NCI-H1436 (cell line): ENCODE data around the gene IZUMO1.
"Not testable (repeated sequence)": the region's sequence is repeated elsewhere in the genome, so short reads cannot be mapped to it uniquely, and the experiment has no call there.

Experiments used
- DNase-seq: peaks from one replicate; lab custom pipeline; 2025; lab: John Stamatoyannopoulos, UW

The IZUMO1 gene

DNA sequence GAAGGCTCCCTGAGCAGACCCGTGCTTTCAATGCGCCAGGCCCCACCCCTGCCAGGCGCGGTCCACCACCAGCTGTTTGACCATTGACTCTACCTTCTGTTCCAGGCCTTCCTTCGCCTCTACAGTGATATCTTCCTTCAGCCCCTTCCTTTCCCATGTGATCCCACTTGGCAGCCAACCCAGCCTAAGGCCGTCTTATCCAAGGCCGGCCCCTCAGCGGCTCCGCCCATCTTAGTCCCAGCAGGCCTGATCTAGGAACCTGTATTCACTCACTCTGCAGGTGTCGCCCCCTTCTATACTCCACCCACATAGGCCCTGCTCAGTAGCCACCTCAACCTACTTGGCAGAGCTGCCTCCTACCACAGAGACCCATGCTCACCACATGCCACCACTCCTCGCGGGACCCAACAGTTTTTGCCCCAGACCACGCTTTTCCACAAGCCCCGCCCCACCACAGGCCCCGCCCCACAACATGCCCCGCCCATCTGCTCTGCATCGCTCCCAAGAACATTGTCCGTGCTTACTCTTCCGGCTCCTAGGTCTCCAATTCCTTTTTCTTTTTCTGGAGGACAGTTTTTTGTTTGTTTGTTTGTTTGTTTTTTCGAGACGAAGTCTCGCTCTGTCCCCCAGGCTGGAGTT is 9.2 kb downstream of the IZUMO1 start:
- DNase-seq = peak; percentile 33

GRCh38 chr19:48735031-48735615 is 11.6 kb downstream of the IZUMO1 start:
- no peak for DNase-seq

- no peak for DNase-seq
These were observed 12.1 kb downstream of the IZUMO1 start for GRCh38 chr19:48734625-48735024.

DNA sequence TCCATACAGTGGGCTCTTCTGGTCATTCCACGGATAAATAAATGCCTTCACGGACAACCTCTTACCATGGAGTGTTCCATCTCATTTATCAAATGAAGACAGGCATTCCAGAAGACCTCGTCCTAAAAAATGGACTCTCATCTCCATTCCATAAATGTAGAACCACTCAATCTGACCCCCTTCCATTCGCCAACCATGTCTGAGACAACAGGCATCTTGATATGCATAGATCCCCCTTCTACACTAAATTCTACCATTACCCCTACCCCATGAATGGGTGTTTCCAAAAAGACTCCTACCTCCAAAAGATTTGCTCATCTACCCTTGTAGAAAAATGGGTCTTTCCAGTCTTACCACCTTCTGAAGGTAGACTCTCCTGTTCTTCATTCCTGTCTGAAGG is 15.3 kb downstream of the IZUMO1 start:
- no peak for DNase-seq

- DNase-seq = no peak
These were observed 17.6 kb downstream of the IZUMO1 start for GRCh38 chr19:48728911-48729664.

GRCh38 chr19:48726556-48726955 is 20.2 kb downstream of the IZUMO1 start:
- no peak for DNase-seq

- peak; percentile 76 for DNase-seq
These were observed 21.6 kb downstream of the IZUMO1 start for GRCh38 chr19:48724796-48725753.

- DNase-seq = no peak
These were observed 24.5 kb downstream of the IZUMO1 start for GRCh38 chr19:48722196-48722708.

DNA sequence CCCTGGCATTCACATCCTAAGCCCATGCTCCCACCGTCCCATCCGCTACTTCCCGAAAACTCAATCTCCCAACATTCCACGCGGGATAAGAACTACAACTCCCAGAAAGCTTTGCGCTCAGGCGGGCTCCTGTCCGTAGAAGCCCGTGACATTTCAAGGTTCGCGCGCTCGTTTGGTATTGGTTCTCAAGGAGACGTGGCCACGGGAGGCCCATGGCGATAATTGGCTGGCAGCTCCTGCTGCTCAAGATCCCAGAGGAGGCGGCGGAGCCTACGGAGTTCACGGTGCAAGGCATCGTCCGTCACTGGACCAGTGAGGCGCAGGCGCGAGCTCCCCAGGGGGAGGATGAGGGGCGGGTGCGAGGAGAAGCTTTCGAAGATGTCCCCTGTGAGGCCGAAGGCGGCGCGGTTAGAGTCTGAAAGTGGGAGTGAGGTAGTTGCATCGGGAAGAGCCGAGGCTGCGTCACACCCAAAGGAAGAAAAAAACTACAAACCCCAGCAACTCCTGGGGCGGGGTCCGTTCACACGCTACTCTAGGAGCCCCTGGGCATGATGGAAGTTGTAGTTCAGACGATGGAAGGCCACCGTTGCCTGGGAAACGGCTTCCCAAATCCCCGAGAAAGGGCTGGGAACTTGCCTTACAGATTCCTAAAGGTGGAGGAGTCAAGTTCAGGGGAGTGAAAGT is 26.0 kb downstream of the IZUMO1 start:
- peak; percentile 100 for DNase-seq

DNA sequence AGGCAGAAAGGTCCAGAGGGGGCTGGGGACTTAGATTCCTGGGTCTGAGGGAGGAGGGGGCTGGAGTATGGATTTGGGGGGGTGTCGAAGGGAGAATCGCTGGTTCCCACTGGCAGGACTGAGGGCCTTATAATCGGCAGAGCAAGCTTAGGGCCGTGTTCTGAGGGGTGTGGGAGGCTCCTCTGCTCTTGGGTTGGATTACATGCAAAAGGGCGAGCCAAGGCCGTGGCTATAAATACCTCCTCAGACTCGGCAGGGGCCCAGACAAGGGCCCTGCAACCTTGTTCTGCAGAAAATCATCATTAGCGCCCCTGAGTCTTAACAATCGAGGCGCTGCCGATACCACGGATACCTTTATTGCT is 26.5 kb downstream of the IZUMO1 start:
- DNase-seq = no peak

- peak; percentile 60 for DNase-seq
These were observed 27.2 kb downstream of the IZUMO1 start, which contains the start of gene MAMSTR for GRCh38 chr19:48719263-48720171. MAMSTR (minus strand) TSS chr19:48719725; CDS start chr19:48719031, 694 bp downstream.

GRCh38 chr19:48718711-48719231 is 27.9 kb downstream of the IZUMO1 start:
- DNase-seq = no peak

- not testable (repeated sequence) for DNase-seq
These were observed 28.6 kb downstream of the IZUMO1 start for GRCh38 chr19:48718106-48718505.

GRCh38 chr19:48716562-48717291 is 30.0 kb downstream of the IZUMO1 start:
- no peak for DNase-seq

GRCh38 chr19:48715681-48716171 is 31.0 kb downstream of the IZUMO1 start:
- no peak for DNase-seq

- no peak for DNase-seq
These were observed 31.7 kb downstream of the IZUMO1 start for GRCh38 chr19:48714759-48715675.

DNA sequence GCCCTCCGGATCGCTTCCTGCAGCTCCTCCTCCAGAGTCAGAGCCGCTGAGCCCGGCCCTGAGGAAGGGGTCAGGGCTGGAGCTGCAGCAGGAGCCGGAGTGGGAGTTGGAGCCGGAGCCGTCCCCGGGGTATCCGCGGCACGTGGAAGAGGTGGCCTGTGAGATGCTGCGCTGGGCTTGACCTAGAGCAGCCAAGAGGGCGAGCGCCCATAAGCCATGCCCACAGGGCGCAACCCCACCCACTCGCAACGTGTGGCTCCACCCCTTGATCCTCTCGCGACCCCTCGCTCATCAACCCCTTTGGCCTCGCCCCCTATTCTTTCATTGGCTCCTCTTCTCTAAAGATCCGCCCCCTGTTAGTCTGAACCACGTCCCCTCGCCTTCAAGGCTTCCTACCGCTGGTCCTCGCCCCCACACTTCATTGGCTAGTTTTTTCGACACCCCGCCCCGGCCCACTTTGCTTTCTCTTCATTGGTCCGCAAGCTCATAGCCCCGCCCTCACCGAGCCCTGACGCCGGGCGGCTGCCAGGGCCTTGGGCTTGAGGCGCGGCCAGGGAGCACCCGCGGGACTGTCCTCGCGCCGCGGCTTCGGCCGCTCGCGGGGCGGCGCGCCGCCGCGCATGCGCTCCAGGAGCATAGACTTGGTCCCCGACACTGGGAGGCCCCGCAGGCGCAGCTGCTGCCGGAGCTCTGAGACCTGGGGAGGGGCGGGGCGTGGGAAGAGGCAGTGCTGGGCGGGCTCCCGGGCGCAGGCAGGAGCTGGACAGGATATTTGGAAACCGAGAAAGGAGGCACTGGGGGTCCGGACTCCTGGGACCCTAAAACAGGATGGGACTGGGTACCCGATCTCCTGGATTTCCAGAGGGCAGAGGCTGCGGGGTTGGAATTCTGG is 32.6 kb downstream of the IZUMO1 start:
- DNase-seq = peak; percentile 100
